HCT116 (cell line): ENCODE measurements around the gene KCNC4. TPM values are rescaled to one million over a fixed set of nuclear protein-coding genes. Genes with fewer than 3 reads are reported as not detected.

ENCODE experiments used
- ATAC-seq: fragments of 200-7000 bp; cut with Tn5 transposase; 2 replicates; pipeline ENCODE4 v1.9.1; 2020; ENCODE audit warnings: mild to moderate bottlenecking, moderate library complexity
- BruUV-seq: library from RNA; stranded (reverse); fragments of 400-500 nt; replicated peaks from 2 replicates; lab custom pipeline; 2021; lab: Mats Ljungman, UMichigan
- CTCF ChIA-PET: fragments of 300-600 bp; sonication (Branson Sonifier 250); formaldehyde crosslinking; loops from one replicate; lab custom pipeline; 2021; ENCODE audit warnings: antibody characterized with exemption; lab: Charles Lee
- POLR2A ChIA-PET: fragments of 300-600, 350-600 bp; sonication (Branson Sonifier 250); formaldehyde crosslinking; loops from one replicate; lab custom pipeline; 2021; ENCODE audit warnings: antibody characterized with exemption; lab: Charles Lee
- RAD21 ChIA-PET, 2 experiments: fragments of 300-600 bp; sonication (Branson Sonifier 250); formaldehyde crosslinking; loops; one replicate each; lab custom pipeline; 2023; ENCODE audit warnings: low total read pairs in 2 of 2; ENCODE audit not compliant: uncharacterized antibody in 2 of 2, unreplicated experiment in 2 of 2, low non-redundant PET in 1 of 2; lab: Charles Lee
- DNase-seq: peaks from one replicate; pipeline ENCODE4 v3.0.0-alpha.2; 2010; ENCODE audit warnings: low read depth, low spot score
- H2AFZ ChIP-seq: fragments of 200-600 bp; shearing (Covaris generic), sonication (generic); 2 replicates; pipeline ENCODE4 v1.6.1; 2017; ENCODE audit warnings: low read depth, mixed run types, mixed read lengths, antibody characterized with exemption, low read length; ENCODE audit not compliant: poor library complexity, severe bottlenecking
- H3K27ac ChIP-seq: 2 replicates; pipeline ENCODE4 v1.5.1; 2012; ENCODE audit warnings: low read depth, low read length
- H3K27me3 ChIP-seq: fragments of 200-600 bp; sonication (generic); 2 replicates; pipeline ENCODE4 v1.6.1; 2016; ENCODE audit warnings: mixed run types, low read length, mixed read lengths; ENCODE audit not compliant: insufficient read depth
- H3K36me3 ChIP-seq, 2 experiments: fragments of 200-500 bp in 1 of 2; fragments of 200-600 bp in 1 of 2; sonication (Bioruptor generic) in 1 of 2; sonication (generic) in 1 of 2; 2 replicates each; pipeline versions ENCODE4 v1.5.1 to v1.6.1; 2014 to 2016; ENCODE audit warnings: low read length in 2 of 2, inconsistent platforms in 1 of 2, mixed read lengths in 1 of 2, mixed run types in 1 of 2; ENCODE audit not compliant: insufficient read depth in 2 of 2, control insufficient read depth in 1 of 2
- H3K4me1 ChIP-seq, 2 experiments: fragments of 200-600 bp in 1 of 2; sonication (generic) in 1 of 2; 2 replicates each; pipeline versions ENCODE4 v1.5.1 to v1.6.1; 2012 to 2017; ENCODE audit warnings: low read length in 2 of 2, inconsistent platforms in 1 of 2, mild to moderate bottlenecking in 1 of 2, mixed read lengths in 1 of 2, mixed run types in 1 of 2, moderate library complexity in 1 of 2; ENCODE audit not compliant: insufficient read depth in 2 of 2, control insufficient read depth in 1 of 2
- H3K4me2 ChIP-seq: fragments of 200-600 bp; sonication (generic); 2 replicates; pipeline ENCODE4 v1.6.1; 2017; ENCODE audit warnings: mixed run types, low read length, mixed read lengths
- H3K4me3 ChIP-seq, 2 experiments: fragments of 200-600 bp in 1 of 2; sonication (generic) in 1 of 2; replicated peaks in 1 of 2; 2 replicates each; pipeline ENCODE4 v1.5.1; 2011 to 2016; ENCODE audit warnings: low read length in 2 of 2, control low read depth in 1 of 2, low read depth in 1 of 2, mild to moderate bottlenecking in 1 of 2, mixed read lengths in 1 of 2, mixed run types in 1 of 2
- H3K79me2 ChIP-seq: fragments of 200-600 bp; sonication (generic); 2 replicates; pipeline ENCODE4 v1.6.1; 2017; ENCODE audit warnings: mild to moderate bottlenecking, mixed run types, low read length, moderate library complexity, mixed read lengths; ENCODE audit not compliant: insufficient read depth
- H3K9ac ChIP-seq: fragments of 200-600 bp; sonication (generic); 2 replicates; pipeline ENCODE4 v1.6.1; 2016; ENCODE audit warnings: low read length, mixed read lengths
- H3K9me2 ChIP-seq: fragments of 200-600 bp; sonication (generic), shearing (Covaris generic); 2 replicates; pipeline ENCODE4 v1.6.1; 2017; ENCODE audit warnings: mixed run types, mild to moderate bottlenecking, moderate library complexity; ENCODE audit not compliant: insufficient read depth
- H3K9me3 ChIP-seq, 2 experiments: fragments of 200-500 bp in 1 of 2; fragments of 200-600 bp in 1 of 2; sonication (Bioruptor generic) in 1 of 2; sonication (generic) in 1 of 2; 2 replicates each; pipeline ENCODE4 v1.6.1; 2014 to 2017; ENCODE audit warnings: low read length in 2 of 2, mixed read lengths in 2 of 2, inconsistent platforms in 1 of 2, low read depth in 1 of 2, mild to moderate bottlenecking in 1 of 2, mixed run types in 1 of 2, moderate library complexity in 1 of 2; ENCODE audit not compliant: control insufficient read depth in 1 of 2, insufficient read depth in 1 of 2
- H4K20me1 ChIP-seq: fragments of 200-600 bp; sonication (generic), shearing (Covaris generic); 2 replicates; pipeline ENCODE4 v1.6.1; 2017; ENCODE audit warnings: mixed run types, mild to moderate bottlenecking, moderate library complexity; ENCODE audit not compliant: insufficient read depth
- CEBPB ChIP-seq: IDR thresholded peaks from 2 replicates; pipeline ENCODE4 v1.6.1; 2012; ENCODE audit warnings: low read depth
- ELF1 ChIP-seq: IDR thresholded peaks from 2 replicates; pipeline ENCODE4 v1.6.1; 2012; ENCODE audit warnings: low read depth, borderline replicate concordance
- EZH2 ChIP-seq: fragments of 200-600 bp; sonication (generic); IDR thresholded peaks from 2 replicates; pipeline ENCODE4 v1.6.1; 2017; ENCODE audit warnings: antibody characterized with exemption, mixed run types
- EZH2phosphoT487 ChIP-seq: fragments of 200-600 bp; IDR thresholded peaks from 2 replicates; pipeline ENCODE4 v1.6.1; 2018; ENCODE audit warnings: antibody characterized with exemption, borderline replicate concordance
- FOSL1 ChIP-seq: IDR thresholded peaks from 2 replicates; pipeline ENCODE4 v1.6.1; 2012; ENCODE audit warnings: low read depth
- JUND ChIP-seq: IDR thresholded peaks from 2 replicates; pipeline ENCODE4 v1.6.1; 2012
- POLR2A ChIP-seq: IDR thresholded peaks from 2 replicates; pipeline ENCODE4 v1.7.0; 2011; ENCODE audit warnings: borderline replicate concordance; ENCODE audit not compliant: insufficient read depth, insufficient read length; ENCODE audit errors: extremely low read depth
- RAD21 ChIP-seq: IDR thresholded peaks from 2 replicates; pipeline ENCODE4 v1.6.1; 2012; ENCODE audit warnings: low read depth, mild to moderate bottlenecking
- SIN3A ChIP-seq: IDR thresholded peaks from 2 replicates; pipeline ENCODE4 v1.6.1; 2012; ENCODE audit warnings: low read depth
- SRF ChIP-seq: IDR thresholded peaks from 2 replicates; pipeline ENCODE4 v1.6.1; 2012; ENCODE audit warnings: low read depth
- TCF7L2 ChIP-seq: IDR thresholded peaks from 2 replicates; pipeline ENCODE4 v1.7.0; 2011; ENCODE audit warnings: borderline replicate concordance, inconsistent platforms; ENCODE audit not compliant: insufficient read depth, insufficient read length; ENCODE audit errors: extremely low read depth
- YY1 ChIP-seq: IDR thresholded peaks from 2 replicates; pipeline ENCODE4 v1.6.1; 2011; ENCODE audit warnings: low read length, low read depth, moderate library complexity, mild to moderate bottlenecking; ENCODE audit not compliant: insufficient replicate concordance; ENCODE audit errors: extremely low read depth
- ZFX ChIP-seq: fragments of 450-650 bp; IDR thresholded peaks from 2 replicates; pipeline ENCODE4 v1.6.1; 2017
- ZNF274 ChIP-seq: fragments of 200-500 bp; sonication (Bioruptor generic); IDR thresholded peaks from 2 replicates; pipeline ENCODE4 v1.6.1; 2014; ENCODE audit warnings: mild to moderate bottlenecking, low read depth, low read length, inconsistent platforms
- intact Hi-C: fragments of 100-400 bp; cut with micrococcal nuclease; formaldehyde crosslinking; loops from 2 replicates; pipeline ENCODE4 v1.10.0; 2022
- total RNA-seq: library from RNA; stranded (reverse); gene quantifications from one replicate; pipeline ENCODE4 v1.2.1, GENCODE V29; 2021; ENCODE audit not compliant: unreplicated experiment
- TF ChIP-seq, protein P1 (sequence below): IDR thresholded peaks from 2 replicates; pipeline ENCODE4 v1.6.1; 2011; ENCODE audit warnings: mild to moderate bottlenecking, low read length, moderate library complexity; ENCODE audit not compliant: insufficient replicate concordance; ENCODE audit errors: extremely low read depth
- TF ChIP-seq, protein P2 (sequence below): IDR thresholded peaks from 2 replicates; pipeline ENCODE4 v1.6.1; 2012
- TF ChIP-seq, protein P3 (sequence below), 3 experiments: fragments of 200-600 bp in 1 of 3; sonication (generic) in 1 of 3; IDR thresholded peaks in 2 of 3; conservative IDR thresholded peaks in 1 of 3; 2 replicates each; pipeline ENCODE4 v1.5.1; 2012 to 2017; ENCODE audit warnings: low read depth in 2 of 3, low read length in 2 of 3, antibody characterized with exemption in 1 of 3, borderline replicate concordance in 1 of 3, control low read depth in 1 of 3, mild to moderate bottlenecking in 1 of 3, mixed read lengths in 1 of 3, mixed run types in 1 of 3, moderate library complexity in 1 of 3; ENCODE audit not compliant: insufficient read depth in 1 of 3

KCNC4 gene
- total RNA-seq, 1 experiment from 2014 or later: 13.0 TPM

DNA sequence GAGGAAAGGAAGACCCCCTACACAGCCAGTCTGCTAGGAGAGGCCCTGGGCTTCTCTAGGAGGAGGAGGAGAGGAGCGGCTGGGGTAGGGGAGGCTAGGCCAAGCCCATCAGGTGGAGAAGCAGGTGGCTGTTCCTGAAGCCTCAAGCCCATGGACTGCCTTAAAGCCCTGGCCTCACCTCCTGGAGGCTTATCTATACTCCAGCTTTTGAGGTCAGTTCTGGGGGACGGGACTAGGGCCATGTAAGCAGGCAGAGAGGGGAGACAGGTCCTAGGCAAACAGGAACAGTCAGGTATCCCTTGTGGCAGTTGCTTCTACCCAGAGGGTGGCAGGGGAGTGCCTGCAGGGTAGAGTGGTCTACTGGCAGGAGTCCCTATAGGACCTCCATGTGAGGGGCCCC lies 40.6 kb downstream of the KCNC4 start:
- no peaks in the 10 kb centered on the region for H3K9me3 ChIP-seq
- H3K79me2 ChIP-seq: no peaks in the 10 kb centered on the region
- RAD21 ChIA-PET: no interaction called here
- no peak overlapping the region for H2AFZ ChIP-seq
- H3K9ac ChIP-seq: no peak overlapping the region
- no peak for ATAC-seq
- H3K4me3 ChIP-seq: no peak overlapping the region
- H3K4me2 ChIP-seq: no peak overlapping the region
- no peaks in the 10 kb centered on the region for H3K9me2 ChIP-seq
- H4K20me1 ChIP-seq: no peaks in the 10 kb centered on the region
- BruUV-seq: no TSS peak
- no peaks in the 10 kb centered on the region for H3K27me3 ChIP-seq
- TF ChIP-seq ELF1 (no peak), FOSL1 (no peak), TCF7L2 (no peak), ZNF274 (no peak), RAD21 (no peak), ZFX (no peak), SIN3A (no peak), EZH2 (no peak), CEBPB (no peak), JUND (no peak), SRF (no peak), POLR2A (no peak), EZH2phosphoT487 (no peak), YY1 (no peak)
- TF ChIP-seq, protein P1, sequence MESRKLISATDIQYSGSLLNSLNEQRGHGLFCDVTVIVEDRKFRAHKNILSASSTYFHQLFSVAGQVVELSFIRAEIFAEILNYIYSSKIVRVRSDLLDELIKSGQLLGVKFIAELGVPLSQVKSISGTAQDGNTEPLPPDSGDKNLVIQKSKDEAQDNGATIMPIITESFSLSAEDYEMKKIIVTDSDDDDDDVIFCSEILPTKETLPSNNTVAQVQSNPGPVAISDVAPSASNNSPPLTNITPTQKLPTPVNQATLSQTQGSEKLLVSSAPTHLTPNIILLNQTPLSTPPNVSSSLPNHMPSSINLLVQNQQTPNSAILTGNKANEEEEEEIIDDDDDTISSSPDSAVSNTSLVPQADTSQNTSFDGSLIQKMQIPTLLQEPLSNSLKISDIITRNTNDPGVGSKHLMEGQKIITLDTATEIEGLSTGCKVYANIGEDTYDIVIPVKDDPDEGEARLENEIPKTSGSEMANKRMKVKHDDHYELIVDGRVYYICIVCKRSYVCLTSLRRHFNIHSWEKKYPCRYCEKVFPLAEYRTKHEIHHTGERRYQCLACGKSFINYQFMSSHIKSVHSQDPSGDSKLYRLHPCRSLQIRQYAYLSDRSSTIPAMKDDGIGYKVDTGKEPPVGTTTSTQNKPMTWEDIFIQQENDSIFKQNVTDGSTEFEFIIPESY: no peak
- TF ChIP-seq, protein P2, sequence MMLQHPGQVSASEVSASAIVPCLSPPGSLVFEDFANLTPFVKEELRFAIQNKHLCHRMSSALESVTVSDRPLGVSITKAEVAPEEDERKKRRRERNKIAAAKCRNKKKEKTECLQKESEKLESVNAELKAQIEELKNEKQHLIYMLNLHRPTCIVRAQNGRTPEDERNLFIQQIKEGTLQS: no peak
- TF ChIP-seq, protein P3, sequence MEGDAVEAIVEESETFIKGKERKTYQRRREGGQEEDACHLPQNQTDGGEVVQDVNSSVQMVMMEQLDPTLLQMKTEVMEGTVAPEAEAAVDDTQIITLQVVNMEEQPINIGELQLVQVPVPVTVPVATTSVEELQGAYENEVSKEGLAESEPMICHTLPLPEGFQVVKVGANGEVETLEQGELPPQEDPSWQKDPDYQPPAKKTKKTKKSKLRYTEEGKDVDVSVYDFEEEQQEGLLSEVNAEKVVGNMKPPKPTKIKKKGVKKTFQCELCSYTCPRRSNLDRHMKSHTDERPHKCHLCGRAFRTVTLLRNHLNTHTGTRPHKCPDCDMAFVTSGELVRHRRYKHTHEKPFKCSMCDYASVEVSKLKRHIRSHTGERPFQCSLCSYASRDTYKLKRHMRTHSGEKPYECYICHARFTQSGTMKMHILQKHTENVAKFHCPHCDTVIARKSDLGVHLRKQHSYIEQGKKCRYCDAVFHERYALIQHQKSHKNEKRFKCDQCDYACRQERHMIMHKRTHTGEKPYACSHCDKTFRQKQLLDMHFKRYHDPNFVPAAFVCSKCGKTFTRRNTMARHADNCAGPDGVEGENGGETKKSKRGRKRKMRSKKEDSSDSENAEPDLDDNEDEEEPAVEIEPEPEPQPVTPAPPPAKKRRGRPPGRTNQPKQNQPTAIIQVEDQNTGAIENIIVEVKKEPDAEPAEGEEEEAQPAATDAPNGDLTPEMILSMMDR (IDR thresholded peaks at IDR 0.05 in 2 of 3, conservative IDR thresholded peaks at IDR 0.05 in 1 of 3; ENCODE audit: borderline replicate concordance in 1 of 3, insufficient read depth in 1 of 3, low read depth in 2 of 3, low read length in 2 of 3): no peak
- TF ChIP-seq, all 23 proteins: peak for 0
- no peak for DNase-seq
- Histone ChIP-seq H3K27ac (no peak overlapping the region), H3K36me3 (no peaks in the 10 kb centered on the region), H3K4me1 (no peaks in the 10 kb centered on the region)
- CTCF ChIA-PET: no interaction called here
- POLR2A ChIA-PET: no interaction called here
- intact Hi-C loops: no loop called here
